HepG2 (cell line): ENCODE measurements around the gene CDKN2A. TPM values are rescaled to one million over a fixed set of nuclear protein-coding genes. Genes with fewer than 3 reads are reported as not detected.

ENCODE experiments used
- ATAC-seq: fragments of 200-7000 bp; cut with Tn5 transposase; 3 replicates; pipeline ENCODE4 v1.9.1; 2020; ENCODE audit warnings: mild to moderate bottlenecking, moderate library complexity
- BruUV-seq: library from RNA; stranded (reverse); fragments of 400-500 nt; replicated peaks from 2 replicates; lab custom pipeline; 2021; lab: Mats Ljungman, UMichigan
- CTCF ChIA-PET: fragments of 300-600 bp; formaldehyde crosslinking; extraction: SDS; loops from one replicate; lab custom pipeline; 2021; ENCODE audit warnings: low total read pairs, inconsistent platforms, low intra/inter-chr PET ratio; lab: Yijun Ruan, JAX
- POLR2A ChIA-PET: fragments of 350-600 bp; sonication (Branson Sonifier 250); formaldehyde crosslinking; loops from one replicate; lab custom pipeline; 2020; ENCODE audit warnings: antibody characterized with exemption, inconsistent platforms; lab: Yijun Ruan, JAX
- DNase-seq: peaks from one replicate; pipeline ENCODE4 v3.0.0-alpha.2; 2015; ENCODE audit warnings: low spot score
- FAIRE-seq: peaks from 3 replicates; lab custom pipeline; 2011; peaks lifted over from hg19 to GRCh38; lab: Jason Lieb, UNC
- H2AFZ ChIP-seq: one replicate; pipeline ENCODE4 v1.6.1; 2011; ENCODE audit warnings: low read length, inconsistent platforms
- H3K27ac ChIP-seq: fragments of 300-600 bp; 3 replicates; pipeline ENCODE4 v1.8.0; 2011; ENCODE audit warnings: mixed run types, mild to moderate bottlenecking, mixed read lengths, low read length, inconsistent platforms; ENCODE audit not compliant: insufficient read depth; ENCODE audit errors: extremely low read length
- H3K27me3 ChIP-seq, 2 experiments: fragments of 200-600 bp in 1 of 2; 2 replicates in 1 of 2; 3 replicates in 1 of 2; pipeline versions ENCODE4 v1.6.0 to v1.8.0; 2011; ENCODE audit warnings: low read length in 2 of 2, mild to moderate bottlenecking in 2 of 2, moderate library complexity in 2 of 2, inconsistent platforms in 1 of 2; ENCODE audit not compliant: insufficient read depth in 2 of 2, control insufficient read depth in 1 of 2
- H3K36me3 ChIP-seq, 2 experiments: fragments of 200-600 bp in 1 of 2; replicated peaks in 1 of 2; 2 replicates in 1 of 2; 3 replicates in 1 of 2; pipeline versions ENCODE4 v1.5.1 to v1.8.0; 2011; ENCODE audit warnings: low read length in 2 of 2, inconsistent platforms in 1 of 2; ENCODE audit not compliant: insufficient read depth in 2 of 2, control insufficient read depth in 1 of 2
- H3K4me1 ChIP-seq: 2 replicates; pipeline ENCODE4 v1.5.1; 2012; ENCODE audit warnings: low read length, inconsistent platforms; ENCODE audit not compliant: insufficient read depth
- H3K4me2 ChIP-seq: 2 replicates; pipeline ENCODE4 v1.6.0; 2011; ENCODE audit warnings: low read depth, low read length, inconsistent platforms
- H3K4me3 ChIP-seq, 3 experiments: fragments of 200-600 bp in 1 of 3; sonication (generic), shearing (Covaris generic) in 1 of 3; replicated peaks in 1 of 3; 2 replicates each; pipeline ENCODE4 v1.5.1; 2011 to 2016; ENCODE audit warnings: low read length in 3 of 3, inconsistent platforms in 2 of 3, low read depth in 2 of 3, mild to moderate bottlenecking in 2 of 3, control low read depth in 1 of 3, mixed read lengths in 1 of 3; ENCODE audit not compliant: insufficient read depth in 1 of 3
- H3K79me2 ChIP-seq: one replicate; pipeline ENCODE4 v1.6.1; 2011; ENCODE audit warnings: low read length, inconsistent platforms; ENCODE audit not compliant: insufficient read depth
- H3K9ac ChIP-seq: 2 replicates; pipeline ENCODE4 v1.6.0; 2011; ENCODE audit warnings: mild to moderate bottlenecking, low read depth, low read length, inconsistent platforms; ENCODE audit not compliant: insufficient read depth
- H3K9me3 ChIP-seq: 2 replicates; pipeline ENCODE4 v1.5.1; 2012; ENCODE audit warnings: mild to moderate bottlenecking, low read length
- H4K20me1 ChIP-seq: 2 replicates; pipeline ENCODE4 v1.6.0; 2011; ENCODE audit warnings: inconsistent platforms, mild to moderate bottlenecking, low read length, moderate library complexity; ENCODE audit not compliant: insufficient read depth
- GMEB2 ChIP-seq: IDR thresholded peaks from 2 replicates; pipeline ENCODE4 v1.6.1; 2016; ENCODE audit warnings: missing biosample characterization, missing genetic modification reagents, low read depth
- HNRNPL ChIP-seq: fragments of 200-400 bp; formaldehyde crosslinking; IDR thresholded peaks from 2 replicates; pipeline ENCODE4 v1.6.1; 2017; ENCODE audit warnings: mild to moderate bottlenecking, low read depth, low read length
- KDM2A ChIP-seq: sonication (generic); formaldehyde crosslinking; IDR thresholded peaks from 2 replicates; pipeline ENCODE4 v1.4.0; 2020; ENCODE audit warnings: low read depth, missing genetic modification reagents, borderline replicate concordance
- REL ChIP-seq: sonication (generic); formaldehyde crosslinking; conservative IDR thresholded peaks from 2 replicates; pipeline ENCODE4 v1.8.0; 2022; ENCODE audit warnings: mild to moderate bottlenecking, missing genetic modification reagents, moderate library complexity
- ZBTB25 ChIP-seq: IDR thresholded peaks from 2 replicates; pipeline ENCODE4 v1.6.1; 2018; ENCODE audit warnings: missing genetic modification reagents
- ZNF274 ChIP-seq: sonication (generic); formaldehyde crosslinking; IDR thresholded peaks from 2 replicates; pipeline ENCODE4 v1.5.1; 2020; ENCODE audit warnings: mild to moderate bottlenecking, missing genetic modification reagents
- ZNF598 ChIP-seq: sonication (generic); formaldehyde crosslinking; IDR thresholded peaks from 2 replicates; pipeline ENCODE4 v1.5.1; 2020; ENCODE audit warnings: mild to moderate bottlenecking, missing genetic modification reagents, borderline replicate concordance
- ZNF883 ChIP-seq: sonication (generic); formaldehyde crosslinking; IDR thresholded peaks from 2 replicates; pipeline ENCODE4 v1.5.1; 2020; ENCODE audit warnings: mild to moderate bottlenecking, missing genetic modification reagents; ENCODE audit errors: not compliant biosample characterization
- WGBS: methylation state at CpG from one replicate; pipeline ENCODE4 v1.1.6; 2017; ENCODE audit warnings: low lambda C conversion rate; 5-methylcytosine and 5-hydroxymethylcytosine counted together
- in situ Hi-C: cut with HindIII; loops from 2 replicates; pipeline ENCODE4 v1.10.0; 2017; ENCODE audit warnings: low pct_unique_long_range_greater_than_20kb; ENCODE audit not compliant: extremely low pct_ligation_motif_present
- intact Hi-C: fragments of 100-400 bp; cut with micrococcal nuclease; formaldehyde crosslinking; loops from one replicate; pipeline ENCODE4 v1.10.0; 2022; ENCODE audit not compliant: unreplicated experiment
- polyA plus RNA-seq, 8 experiments: library from polyadenylated mRNA; depleted of rRNA in 3 of 8; stranded (reverse) in 7 of 8; unstranded in 1 of 8; fragments of >200 nt; fragmentation: Illumina TruSeq in 4 of 8; extraction: Trizol in 4 of 8; gene quantifications; 2 replicates each; pipeline versions ENCODE4 v1.2.1 to v1.2.3, GENCODE V29; 2011 to 2016; ENCODE audit warnings: low read depth in 4 of 8, missing spikeins in 1 of 8, mixed read lengths in 1 of 8; ENCODE audit not compliant: insufficient read depth in 1 of 8
- total RNA-seq, 5 experiments: library from RNA; depleted of rRNA; stranded (reverse); fragments of >200 nt; fragmentation: Illumina TruSeq; extraction: Trizol; gene quantifications; 2 replicates each; pipeline ENCODE4 v1.2.3, GENCODE V29; 2016; ENCODE audit warnings: low read depth in 1 of 5
- TF ChIP-seq, protein P1 (sequence below): sonication (generic); formaldehyde crosslinking; IDR thresholded peaks from 2 replicates; pipeline ENCODE4 v1.4.0; 2020; ENCODE audit warnings: missing genetic modification reagents

The CDKN2A gene
- total and polyA plus RNA-seq, 2 of the 13 experiments (the other 11 are each of a cell fraction or from before 2014, with no cell fraction given) = 4.2 to 4.8 TPM

DNA sequence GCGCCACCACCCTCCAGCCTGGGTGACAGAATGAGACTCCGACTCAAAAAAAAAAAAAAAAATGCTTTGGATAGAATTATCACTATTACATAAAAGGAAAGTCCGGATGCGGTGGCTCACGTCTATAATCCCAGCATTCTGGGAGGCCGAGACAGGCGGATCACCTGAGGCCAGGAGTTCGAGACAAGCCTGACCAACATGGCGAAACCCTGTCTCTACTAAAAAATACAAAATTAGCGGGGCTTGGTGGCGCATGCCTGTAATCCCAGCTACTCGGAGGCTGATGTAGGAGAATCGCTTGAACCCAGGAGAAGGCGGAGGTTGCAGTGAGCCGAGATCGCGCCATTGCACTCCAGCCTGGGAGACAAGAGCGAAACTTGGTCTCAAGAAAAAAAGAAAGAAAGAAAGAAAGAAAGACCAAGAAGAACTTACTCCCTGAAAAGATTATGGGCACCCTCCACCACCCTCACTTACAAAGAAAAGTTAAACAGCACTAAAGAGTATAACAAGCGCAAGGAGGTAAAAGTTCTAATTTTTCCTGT, 17.8 kb downstream of the CDKN2A start:
- in situ Hi-C loops (no loop called here), intact Hi-C loops (no loop called here)
- ATAC-seq (no peak), DNase-seq (no peak), FAIRE-seq (no peak)
- Histone ChIP-seq H3K36me3 (no peaks in the 10 kb centered on the region), H3K27ac (no peak overlapping the region), H3K4me2 (no peak overlapping the region), H3K4me3 (no peak overlapping the region), H2AFZ (no peak overlapping the region), H3K9ac (no peak overlapping the region), H3K27me3 (peaks cover 0 to 23% of the 10 kb centered on the region in 2 experiments; a peak in 2 of 5 replicates), H3K9me3 (no peaks in the 10 kb centered on the region), H3K79me2 (no peaks in the 10 kb centered on the region), H3K4me1 (peaks cover 6% of the 10 kb centered on the region), H4K20me1 (no peaks in the 10 kb centered on the region)
- TF ChIP-seq GMEB2 = no peak
- BruUV-seq = no TSS peak
- 87% methylated on average over 19 of the region's 19 CpGs for WGBS
- ChIA-PET POLR2A (no interaction called here), CTCF (no interaction called here)

DNA sequence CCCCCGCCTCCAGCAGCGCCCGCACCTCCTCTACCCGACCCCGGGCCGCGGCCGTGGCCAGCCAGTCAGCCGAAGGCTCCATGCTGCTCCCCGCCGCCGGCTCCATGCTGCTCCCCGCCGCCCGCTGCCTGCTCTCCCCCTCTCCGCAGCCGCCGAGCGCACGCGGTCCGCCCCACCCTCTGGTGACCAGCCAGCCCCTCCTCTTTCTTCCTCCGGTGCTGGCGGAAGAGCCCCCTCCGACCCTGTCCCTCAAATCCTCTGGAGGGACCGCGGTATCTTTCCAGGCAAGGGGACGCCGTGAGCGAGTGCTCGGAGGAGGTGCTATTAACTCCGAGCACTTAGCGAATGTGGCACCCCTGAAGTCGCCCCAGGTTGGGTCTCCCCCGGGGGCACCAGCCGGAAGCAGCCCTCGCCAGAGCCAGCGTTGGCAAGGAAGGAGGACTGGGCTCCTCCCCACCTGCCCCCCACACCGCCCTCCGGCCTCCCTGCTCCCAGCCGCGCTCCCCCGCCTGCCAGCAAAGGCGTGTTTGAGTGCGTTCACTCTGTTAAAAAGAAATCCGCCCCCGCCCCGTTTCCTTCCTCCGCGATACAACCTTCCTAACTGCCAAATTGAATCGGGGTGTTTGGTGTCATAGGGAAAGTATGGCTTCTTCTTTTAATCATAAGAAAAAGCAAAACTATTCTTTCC, 19.3 kb downstream of the CDKN2A start:
- Histone ChIP-seq H2AFZ (peak overlapping the region; percentile 80), H3K27ac (no peak overlapping the region), H4K20me1 (no peaks in the 10 kb centered on the region), H3K4me2 (peak overlapping the region; percentile 92), H3K9ac (peak overlapping the region; percentile 39; the same call in 1 of the 2 replicates), H3K79me2 (no peaks in the 10 kb centered on the region), H3K9me3 (no peaks in the 10 kb centered on the region), H3K36me3 (no peaks in the 10 kb centered on the region), H3K27me3 (peaks cover 0 to 23% of the 10 kb centered on the region in 2 experiments; a peak in 2 of 5 replicates), H3K4me1 (peaks cover 6% of the 10 kb centered on the region), H3K4me3 (peak overlapping the region; percentile 64 to 78 (median 67))
- ChIA-PET POLR2A (no interaction called here), CTCF (no interaction called here)
- 0% methylated on average over 20 of the region's 51 CpGs for WGBS
- no peak for FAIRE-seq
- BruUV-seq = no TSS peak
- in situ Hi-C loops = no loop called here
- ATAC-seq = peak; percentile 96
- intact Hi-C loops = no loop called here
- DNase-seq = no peak
- 0 out of 2 replicates have a peak, but pooled peaks have one; percentile 44 for TF ChIP-seq HNRNPL
- TF ChIP-seq KDM2A (CRISPR knock-in tag) = peak; percentile 54; the same call in 1 of the 2 replicates
- 0 out of 2 replicates have a peak, but pooled peaks have one; percentile 21 for TF ChIP-seq ZNF274 (CRISPR knock-in tag)
- 0 out of 2 replicates have a peak, but pooled peaks have one; percentile 25 for TF ChIP-seq REL (CRISPR knock-in tag)
- TF ChIP-seq, protein P1, sequence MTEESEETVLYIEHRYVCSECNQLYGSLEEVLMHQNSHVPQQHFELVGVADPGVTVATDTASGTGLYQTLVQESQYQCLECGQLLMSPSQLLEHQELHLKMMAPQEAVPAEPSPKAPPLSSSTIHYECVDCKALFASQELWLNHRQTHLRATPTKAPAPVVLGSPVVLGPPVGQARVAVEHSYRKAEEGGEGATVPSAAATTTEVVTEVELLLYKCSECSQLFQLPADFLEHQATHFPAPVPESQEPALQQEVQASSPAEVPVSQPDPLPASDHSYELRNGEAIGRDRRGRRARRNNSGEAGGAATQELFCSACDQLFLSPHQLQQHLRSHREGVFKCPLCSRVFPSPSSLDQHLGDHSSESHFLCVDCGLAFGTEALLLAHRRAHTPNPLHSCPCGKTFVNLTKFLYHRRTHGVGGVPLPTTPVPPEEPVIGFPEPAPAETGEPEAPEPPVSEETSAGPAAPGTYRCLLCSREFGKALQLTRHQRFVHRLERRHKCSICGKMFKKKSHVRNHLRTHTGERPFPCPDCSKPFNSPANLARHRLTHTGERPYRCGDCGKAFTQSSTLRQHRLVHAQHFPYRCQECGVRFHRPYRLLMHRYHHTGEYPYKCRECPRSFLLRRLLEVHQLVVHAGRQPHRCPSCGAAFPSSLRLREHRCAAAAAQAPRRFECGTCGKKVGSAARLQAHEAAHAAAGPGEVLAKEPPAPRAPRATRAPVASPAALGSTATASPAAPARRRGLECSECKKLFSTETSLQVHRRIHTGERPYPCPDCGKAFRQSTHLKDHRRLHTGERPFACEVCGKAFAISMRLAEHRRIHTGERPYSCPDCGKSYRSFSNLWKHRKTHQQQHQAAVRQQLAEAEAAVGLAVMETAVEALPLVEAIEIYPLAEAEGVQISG (CRISPR knock-in tag) = peak; percentile 39
- 0 out of 2 replicates have a peak, but pooled peaks have one; percentile 35 for TF ChIP-seq ZNF598 (CRISPR knock-in tag)
- TF ChIP-seq ZBTB25 = no peak
- peak; percentile 38 for TF ChIP-seq ZNF883 (CRISPR knock-in tag)
